Body of pancreas (tissue), 4 donors: ENCODE measurements around the gene ATG7.

Experiments
- POLR2A ChIP-seq, 3 donors: fragments of 450-650 bp; IDR thresholded peaks; one replicate each; pipeline ENCODE4 v1.6.1; 2016; ENCODE audit warnings: antibody characterized with exemption in 3 of 3, mild to moderate bottlenecking in 2 of 3
- TF ChIP-seq, protein P1 (sequence below), 7 experiments: fragments of 450-650 bp in 4 of 7; fragments of 200-600 bp in 3 of 7; sonication (generic) in 3 of 7; IDR thresholded peaks; one replicate each; pipeline ENCODE4 v1.5.1; 2016 to 2019; ENCODE audit warnings: antibody characterized with exemption in 7 of 7

- TF ChIP-seq, protein P1, sequence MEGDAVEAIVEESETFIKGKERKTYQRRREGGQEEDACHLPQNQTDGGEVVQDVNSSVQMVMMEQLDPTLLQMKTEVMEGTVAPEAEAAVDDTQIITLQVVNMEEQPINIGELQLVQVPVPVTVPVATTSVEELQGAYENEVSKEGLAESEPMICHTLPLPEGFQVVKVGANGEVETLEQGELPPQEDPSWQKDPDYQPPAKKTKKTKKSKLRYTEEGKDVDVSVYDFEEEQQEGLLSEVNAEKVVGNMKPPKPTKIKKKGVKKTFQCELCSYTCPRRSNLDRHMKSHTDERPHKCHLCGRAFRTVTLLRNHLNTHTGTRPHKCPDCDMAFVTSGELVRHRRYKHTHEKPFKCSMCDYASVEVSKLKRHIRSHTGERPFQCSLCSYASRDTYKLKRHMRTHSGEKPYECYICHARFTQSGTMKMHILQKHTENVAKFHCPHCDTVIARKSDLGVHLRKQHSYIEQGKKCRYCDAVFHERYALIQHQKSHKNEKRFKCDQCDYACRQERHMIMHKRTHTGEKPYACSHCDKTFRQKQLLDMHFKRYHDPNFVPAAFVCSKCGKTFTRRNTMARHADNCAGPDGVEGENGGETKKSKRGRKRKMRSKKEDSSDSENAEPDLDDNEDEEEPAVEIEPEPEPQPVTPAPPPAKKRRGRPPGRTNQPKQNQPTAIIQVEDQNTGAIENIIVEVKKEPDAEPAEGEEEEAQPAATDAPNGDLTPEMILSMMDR (IDR thresholded peaks at IDR 0.05) = no peak
- no peak for TF ChIP-seq POLR2A (IDR thresholded peaks at IDR 0.05)
Measured at GRCh38 chr3:11444404-11444803, 172.2 kb downstream of the ATG7 start.
